Mesodermal cell (in vitro differentiated cells): ENCODE results near the gene EXOC3L4.
A peak's percentile ranks its signal among the peaks of the same experiment; 100 is the strongest.
"Not testable (repeated sequence)": the region's sequence is repeated elsewhere in the genome, so short reads cannot be mapped to it uniquely, and the experiment has no call there.

Experiments used
- H3K27ac ChIP-seq: 2 replicates; pipeline ENCODE4 v1.7.0; 2013; ENCODE audit warnings: mild to moderate bottlenecking, low read depth, low read length, moderate library complexity; ENCODE audit not compliant: severe bottlenecking
- H3K36me3 ChIP-seq: 2 replicates; pipeline ENCODE4 v1.7.1; 2013; ENCODE audit warnings: mild to moderate bottlenecking, low read length, moderate library complexity; ENCODE audit not compliant: control insufficient read depth, insufficient read depth
- H3K4me1 ChIP-seq: one replicate; pipeline ENCODE4 v1.7.1; 2013; ENCODE audit warnings: mild to moderate bottlenecking, low read length; ENCODE audit not compliant: insufficient read depth, control insufficient read depth, poor library complexity, severe bottlenecking
- H3K4me3 ChIP-seq: 2 replicates; pipeline ENCODE4 v1.7.0; 2013; ENCODE audit warnings: low read length, control low read depth, mild to moderate bottlenecking; ENCODE audit not compliant: insufficient read depth, poor library complexity, severe bottlenecking; ENCODE audit errors: extremely low read depth
- H3K9me3 ChIP-seq: 2 replicates; pipeline ENCODE4 v1.7.1; 2013; ENCODE audit warnings: mild to moderate bottlenecking, low read length, moderate library complexity; ENCODE audit not compliant: control insufficient read depth
- WGBS, 2 experiments: methylation state at CpG; one replicate each; pipeline ENCODE4 v1.1.5; 2013; ENCODE audit warnings: missing lambda C conversion rate in 2 of 2; ENCODE audit not compliant: insufficient coverage in 2 of 2; 5-methylcytosine and 5-hydroxymethylcytosine counted together

The EXOC3L4 gene

GRCh38 chr14:103109535-103110441 is 15.3 kb downstream of the EXOC3L4 start:
- no peaks in the 10 kb centered on the region for H3K9me3 ChIP-seq
- peak overlapping the region; percentile 95 for H3K27ac ChIP-seq
- 3 to 6% methylated on average over 26 to 32 of the region's 32 CpGs for WGBS, 2 experiments
- peak overlapping the region; percentile 19 for H3K4me3 ChIP-seq
- H3K4me1 ChIP-seq: peaks cover 35% of the 10 kb centered on the region
- no peaks in the 10 kb centered on the region for H3K36me3 ChIP-seq

- Histone ChIP-seq H3K4me3 (no peak overlapping the region), H3K36me3 (no peaks in the 10 kb centered on the region), H3K27ac (peak overlapping the region; percentile 45), H3K9me3 (no peaks in the 10 kb centered on the region), H3K4me1 (peaks cover 35% of the 10 kb centered on the region)
- 36 to 46% methylated on average over 12 to 13 of the region's 14 CpGs for WGBS, 2 experiments
These were observed 16.2 kb downstream of the EXOC3L4 start for GRCh38 chr14:103110681-103111231.

GRCh38 chr14:103111232-103111868 is 16.8 kb downstream of the EXOC3L4 start:
- H3K4me1 ChIP-seq: peaks cover 35% of the 10 kb centered on the region
- H3K4me3 ChIP-seq: no peak overlapping the region
- H3K36me3 ChIP-seq: no peaks in the 10 kb centered on the region
- no peaks in the 10 kb centered on the region for H3K9me3 ChIP-seq
- WGBS, 2 experiments: 79% methylated on average over 4 to 6 of the region's 6 CpGs
- H3K27ac ChIP-seq: no peak overlapping the region

- Histone ChIP-seq H3K4me1 (peaks cover 35% of the 10 kb centered on the region), H3K9me3 (no peaks in the 10 kb centered on the region), H3K4me3 (no peak overlapping the region), H3K36me3 (no peaks in the 10 kb centered on the region), H3K27ac (no peak overlapping the region)
- 83 to 93% methylated on average over 8 to 9 of the region's 11 CpGs for WGBS, 2 experiments
These were observed 18.1 kb downstream of the EXOC3L4 start for GRCh38 chr14:103112400-103113243.

- peaks cover 38% of the 10 kb centered on the region for H3K4me1 ChIP-seq
- no peak overlapping the region for H3K4me3 ChIP-seq
- H3K9me3 ChIP-seq: no peaks in the 10 kb centered on the region
- 92% methylated on average over 4 to 5 of the region's 5 CpGs for WGBS, 2 experiments
- no peak overlapping the region for H3K27ac ChIP-seq
- no peaks in the 10 kb centered on the region for H3K36me3 ChIP-seq
These were observed 18.8 kb downstream of the EXOC3L4 start for GRCh38 chr14:103113303-103113702.

- Histone ChIP-seq H3K4me3 (no peak overlapping the region), H3K27ac (no peak overlapping the region), H3K4me1 (peaks cover 38% of the 10 kb centered on the region), H3K9me3 (no peaks in the 10 kb centered on the region), H3K36me3 (no peaks in the 10 kb centered on the region)
- 80 to 97% methylated on average over 7 to 10 of the region's 13 CpGs for WGBS, 2 experiments
These were observed 19.2 kb downstream of the EXOC3L4 start for GRCh38 chr14:103113774-103114173.

- H3K4me1 ChIP-seq: peaks cover 40% of the 10 kb centered on the region
- not testable (repeated sequence) for H3K36me3 ChIP-seq, H3K9me3 ChIP-seq, H3K27ac ChIP-seq, H3K4me3 ChIP-seq
- WGBS, 2 experiments: 95 to 98% methylated on average over 10 to 11 of the region's 12 CpGs
These were observed 20.7 kb downstream of the EXOC3L4 start for GRCh38 chr14:103115086-103115679.

- Histone ChIP-seq H3K4me3 (no peak overlapping the region), H3K9me3 (no peaks in the 10 kb centered on the region), H3K27ac (no peak overlapping the region), H3K4me1 (peaks cover 33% of the 10 kb centered on the region), H3K36me3 (no peaks in the 10 kb centered on the region)
- 92 to 96% methylated on average over 9 to 10 of the region's 10 CpGs for WGBS, 2 experiments
These were observed 21.5 kb downstream of the EXOC3L4 start for GRCh38 chr14:103115845-103116572.

- WGBS, 2 experiments: 93 to 94% methylated on average over 14 to 17 of the region's 17 CpGs
- H3K36me3 ChIP-seq: no peaks in the 10 kb centered on the region
- H3K4me1 ChIP-seq: peaks cover 32% of the 10 kb centered on the region
- H3K27ac ChIP-seq: no peak overlapping the region
- H3K4me3 ChIP-seq: no peak overlapping the region
- H3K9me3 ChIP-seq: no peaks in the 10 kb centered on the region
These were observed 22.1 kb downstream of the EXOC3L4 start for GRCh38 chr14:103116636-103117035.
